Effector memory CD4-positive, alpha-beta T cell (primary cell): ENCODE measurements around the gene IL26.

ENCODE experiments used
- DNase-seq, 3 donors: peaks; one replicate each; pipeline ENCODE4 v3.0.0-alpha.2; 2020
- H3K27ac ChIP-seq: 2 replicates; pipeline ENCODE4 v1.7.0; 2013; ENCODE audit warnings: mild to moderate bottlenecking, low read length, moderate library complexity; ENCODE audit not compliant: insufficient read depth, poor library complexity, severe bottlenecking
- H3K27me3 ChIP-seq: replicated peaks from 2 replicates; pipeline ENCODE4 v1.7.0; 2013; ENCODE audit warnings: mild to moderate bottlenecking, low read length; ENCODE audit not compliant: insufficient read depth, control insufficient read depth, poor library complexity, severe bottlenecking
- H3K36me3 ChIP-seq: 2 replicates; pipeline ENCODE4 v1.7.0; 2013; ENCODE audit warnings: mild to moderate bottlenecking, low read length, moderate library complexity; ENCODE audit not compliant: control insufficient read depth, insufficient read depth
- H3K4me1 ChIP-seq: 2 replicates; pipeline ENCODE4 v1.7.0; 2013; ENCODE audit warnings: low read length, mild to moderate bottlenecking; ENCODE audit not compliant: control insufficient read depth, insufficient read depth, poor library complexity, severe bottlenecking
- H3K4me3 ChIP-seq: 2 replicates; pipeline ENCODE4 v1.7.0; 2013; ENCODE audit warnings: low read length, low read depth, mild to moderate bottlenecking; ENCODE audit not compliant: insufficient read depth, poor library complexity, severe bottlenecking
- H3K9me3 ChIP-seq: 2 replicates; pipeline ENCODE4 v1.7.0; 2013; ENCODE audit warnings: mild to moderate bottlenecking, low read length, moderate library complexity; ENCODE audit not compliant: control insufficient read depth
- total RNA-seq, 3 donors: gene quantifications; one replicate each; lab custom pipeline; 2026; lab: John Stamatoyannopoulos, UW

The IL26 gene
- total RNA-seq = 0 to 1.4 (median 0.58) reads per million in 3 donors

GRCh38 chr12:68225576-68226476 is at the start of gene IL26:
TSS of gene IL26 (minus strand) at chr12:68225810. CDS start at chr12:68225756, 54 bp downstream.
- Histone ChIP-seq H3K4me1 (no peaks in the 10 kb centered on the region), H3K27me3 (no peaks in the 10 kb centered on the region), H3K36me3 (no peaks in the 10 kb centered on the region), H3K27ac (no peak within 1 kb of the TSS), H3K4me3 (no peak within 1 kb of the TSS), H3K9me3 (no peaks in the 10 kb centered on the region)
- no peak for DNase-seq

- H3K9me3 ChIP-seq = no peaks in the 10 kb centered on the region
- H3K36me3 ChIP-seq = no peaks in the 10 kb centered on the region
- H3K4me3 ChIP-seq = no peak overlapping the region
- H3K27me3 ChIP-seq = no peaks in the 10 kb centered on the region
- H3K4me1 ChIP-seq = no peaks in the 10 kb centered on the region
- no peak overlapping the region for H3K27ac ChIP-seq
- no peak for DNase-seq
Measured at GRCh38 chr12:68272732-68273131, 47.1 kb upstream of the IL26 start.

- no peak overlapping the region for H3K27ac ChIP-seq
- H3K36me3 ChIP-seq = no peaks in the 10 kb centered on the region
- H3K4me3 ChIP-seq = no peak overlapping the region
- no peaks in the 10 kb centered on the region for H3K27me3 ChIP-seq
- no peak for DNase-seq
- no peaks in the 10 kb centered on the region for H3K9me3 ChIP-seq
- H3K4me1 ChIP-seq = no peaks in the 10 kb centered on the region
Measured at GRCh38 chr12:68271346-68271745, 45.7 kb upstream of the IL26 start.

- no peaks in the 10 kb centered on the region for H3K27me3 ChIP-seq
- no peak for DNase-seq
- no peak overlapping the region for H3K4me3 ChIP-seq
- no peak overlapping the region for H3K27ac ChIP-seq
- H3K36me3 ChIP-seq = no peaks in the 10 kb centered on the region
- H3K4me1 ChIP-seq = no peaks in the 10 kb centered on the region
- H3K9me3 ChIP-seq = no peaks in the 10 kb centered on the region
Measured at GRCh38 chr12:68270358-68270757, 44.7 kb upstream of the IL26 start.

GRCh38 chr12:68269779-68270178 is 44.2 kb upstream of the IL26 start:
- Histone ChIP-seq H3K4me3 (no peak overlapping the region), H3K27ac (no peak overlapping the region), H3K36me3 (no peaks in the 10 kb centered on the region), H3K27me3 (no peaks in the 10 kb centered on the region), H3K9me3 (no peaks in the 10 kb centered on the region), H3K4me1 (no peaks in the 10 kb centered on the region)
- no peak for DNase-seq

- Histone ChIP-seq H3K27ac (no peak overlapping the region), H3K4me3 (no peak overlapping the region), H3K9me3 (no peaks in the 10 kb centered on the region), H3K4me1 (no peaks in the 10 kb centered on the region), H3K36me3 (no peaks in the 10 kb centered on the region), H3K27me3 (no peaks in the 10 kb centered on the region)
- DNase-seq = no peak
Measured at GRCh38 chr12:68268967-68269366, 43.4 kb upstream of the IL26 start.

GRCh38 chr12:68267892-68268396 is 42.3 kb upstream of the IL26 start:
- Histone ChIP-seq H3K9me3 (no peaks in the 10 kb centered on the region), H3K27me3 (no peaks in the 10 kb centered on the region), H3K36me3 (no peaks in the 10 kb centered on the region), H3K4me3 (no peak overlapping the region), H3K4me1 (no peaks in the 10 kb centered on the region), H3K27ac (no peak overlapping the region)
- DNase-seq = no peak

GRCh38 chr12:68264857-68265256 is 39.2 kb upstream of the IL26 start:
- no peaks in the 10 kb centered on the region for H3K4me1 ChIP-seq
- no peaks in the 10 kb centered on the region for H3K36me3 ChIP-seq
- no peak overlapping the region for H3K27ac ChIP-seq
- no peak for DNase-seq
- H3K9me3 ChIP-seq = no peaks in the 10 kb centered on the region
- H3K4me3 ChIP-seq = no peak overlapping the region
- no peaks in the 10 kb centered on the region for H3K27me3 ChIP-seq

GRCh38 chr12:68264158-68264855 is 38.7 kb upstream of the IL26 start:
- DNase-seq = no peak
- Histone ChIP-seq H3K27ac (no peak overlapping the region), H3K4me1 (no peaks in the 10 kb centered on the region), H3K27me3 (no peaks in the 10 kb centered on the region), H3K36me3 (no peaks in the 10 kb centered on the region), H3K4me3 (no peak overlapping the region), H3K9me3 (no peaks in the 10 kb centered on the region)

GRCh38 chr12:68263366-68263765 is 37.8 kb upstream of the IL26 start:
- Histone ChIP-seq H3K27ac (no peak overlapping the region), H3K4me1 (no peaks in the 10 kb centered on the region), H3K4me3 (no peak overlapping the region), H3K27me3 (no peaks in the 10 kb centered on the region), H3K9me3 (no peaks in the 10 kb centered on the region), H3K36me3 (no peaks in the 10 kb centered on the region)
- DNase-seq = no peak
